ENCODE measurements around the gene THBS3. TPM values are rescaled to one million over a fixed set of nuclear protein-coding genes. Genes with fewer than 3 reads are reported as not detected.
A peak's percentile ranks its signal among the peaks of the same experiment; 100 is the strongest.

THBS3 gene
- total and polyA plus RNA-seq, 2 of the 13 experiments (the other 11 are each of a cell fraction or from before 2014, with no cell fraction given): 0.86 to 3.6 TPM

- TF ChIP-seq, protein P1, sequence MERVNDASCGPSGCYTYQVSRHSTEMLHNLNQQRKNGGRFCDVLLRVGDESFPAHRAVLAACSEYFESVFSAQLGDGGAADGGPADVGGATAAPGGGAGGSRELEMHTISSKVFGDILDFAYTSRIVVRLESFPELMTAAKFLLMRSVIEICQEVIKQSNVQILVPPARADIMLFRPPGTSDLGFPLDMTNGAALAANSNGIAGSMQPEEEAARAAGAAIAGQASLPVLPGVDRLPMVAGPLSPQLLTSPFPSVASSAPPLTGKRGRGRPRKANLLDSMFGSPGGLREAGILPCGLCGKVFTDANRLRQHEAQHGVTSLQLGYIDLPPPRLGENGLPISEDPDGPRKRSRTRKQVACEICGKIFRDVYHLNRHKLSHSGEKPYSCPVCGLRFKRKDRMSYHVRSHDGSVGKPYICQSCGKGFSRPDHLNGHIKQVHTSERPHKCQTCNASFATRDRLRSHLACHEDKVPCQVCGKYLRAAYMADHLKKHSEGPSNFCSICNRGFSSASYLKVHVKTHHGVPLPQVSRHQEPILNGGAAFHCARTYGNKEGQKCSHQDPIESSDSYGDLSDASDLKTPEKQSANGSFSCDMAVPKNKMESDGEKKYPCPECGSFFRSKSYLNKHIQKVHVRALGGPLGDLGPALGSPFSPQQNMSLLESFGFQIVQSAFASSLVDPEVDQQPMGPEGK (CRISPR knock-in tag; IDR thresholded peaks at IDR 0.05): peak; percentile 64
- TF ChIP-seq CREB1 (IDR thresholded peaks at IDR 0.05) (peak; percentile 66), CREB1 (CRISPR knock-in tag; IDR thresholded peaks at IDR 0.05) (no peak), GMEB2 (CRISPR knock-in tag; IDR thresholded peaks at IDR 0.05; ENCODE audit: low read depth) (no peak), MAF1 (CRISPR knock-in tag; IDR thresholded peaks at IDR 0.05; ENCODE audit: borderline replicate concordance) (peak; percentile 53; the same call in 1 of the 2 replicates), EED (CRISPR knock-in tag; IDR thresholded peaks at IDR 0.05) (peak; percentile 36; the same call in 1 of the 2 replicates), YEATS4 (CRISPR knock-in tag; IDR thresholded peaks at IDR 0.05; ENCODE audit: borderline replicate concordance) (peak; percentile 62), NFE2L1 (CRISPR knock-in tag; IDR thresholded peaks at IDR 0.05; ENCODE audit: borderline replicate concordance) (no peak), MTA1 (CRISPR knock-in tag; IDR thresholded peaks at IDR 0.05; ENCODE audit: borderline replicate concordance) (peak; percentile 16; the same call in 1 of the 2 replicates), IKZF4 (CRISPR knock-in tag; IDR thresholded peaks at IDR 0.05; ENCODE audit: borderline replicate concordance, low read depth, not compliant biosample characterization) (no peak), CC2D1A (CRISPR knock-in tag; IDR thresholded peaks at IDR 0.05) (no peak), ZNF883 (CRISPR knock-in tag; IDR thresholded peaks at IDR 0.05; ENCODE audit: not compliant biosample characterization) (peak; percentile 77), ZNF850 (CRISPR knock-in tag; conservative IDR thresholded peaks at IDR 0.05) (no peak), GLI4 (CRISPR knock-in tag; IDR thresholded peaks at IDR 0.05; ENCODE audit: borderline replicate concordance) (0 out of 2 replicates have a peak, but pooled peaks have one; percentile 85), ZNF788 (CRISPR knock-in tag; IDR thresholded peaks at IDR 0.05; ENCODE audit: borderline replicate concordance) (no peak; the same call in 1 of the 2 replicates), ZSCAN5A (CRISPR knock-in tag; IDR thresholded peaks at IDR 0.05; ENCODE audit: borderline replicate concordance) (no peak; the same call in 1 of the 2 replicates)
- TF ChIP-seq, protein P2, sequence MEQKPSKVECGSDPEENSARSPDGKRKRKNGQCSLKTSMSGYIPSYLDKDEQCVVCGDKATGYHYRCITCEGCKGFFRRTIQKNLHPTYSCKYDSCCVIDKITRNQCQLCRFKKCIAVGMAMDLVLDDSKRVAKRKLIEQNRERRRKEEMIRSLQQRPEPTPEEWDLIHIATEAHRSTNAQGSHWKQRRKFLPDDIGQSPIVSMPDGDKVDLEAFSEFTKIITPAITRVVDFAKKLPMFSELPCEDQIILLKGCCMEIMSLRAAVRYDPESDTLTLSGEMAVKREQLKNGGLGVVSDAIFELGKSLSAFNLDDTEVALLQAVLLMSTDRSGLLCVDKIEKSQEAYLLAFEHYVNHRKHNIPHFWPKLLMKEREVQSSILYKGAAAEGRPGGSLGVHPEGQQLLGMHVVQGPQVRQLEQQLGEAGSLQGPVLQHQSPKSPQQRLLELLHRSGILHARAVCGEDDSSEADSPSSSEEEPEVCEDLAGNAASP (CRISPR knock-in tag; IDR thresholded peaks at IDR 0.05; ENCODE audit: borderline replicate concordance): no peak; the same call in 1 of the 2 replicates
- TF ChIP-seq, protein P3, sequence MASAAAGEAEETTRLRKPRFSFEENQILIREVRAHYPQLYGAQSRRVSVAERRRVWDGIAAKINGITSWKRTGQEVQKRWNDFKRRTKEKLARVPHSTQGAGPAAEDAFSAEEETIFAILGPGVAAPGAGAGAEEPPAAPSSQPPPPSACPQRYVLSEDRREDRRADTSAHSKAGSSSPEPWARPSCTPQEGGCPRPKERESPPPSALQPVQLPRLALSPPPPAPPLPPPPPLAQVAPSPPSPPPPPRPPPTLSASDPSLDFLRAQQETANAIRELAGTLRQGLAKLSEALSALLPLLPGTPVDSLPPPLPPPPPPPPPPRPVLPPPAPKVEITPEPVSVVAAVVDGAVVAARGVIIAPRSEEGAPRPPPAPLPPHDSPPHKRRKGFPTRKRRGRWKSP (CRISPR knock-in tag; IDR thresholded peaks at IDR 0.05): no peak
Observed at GRCh38 chr1:155208541-155209311, 1.0 kb upstream of the THBS3 start, which contains the start of gene MTX1 (continued).
